ENCODE measurements around the gene GALNT16.

DNA sequence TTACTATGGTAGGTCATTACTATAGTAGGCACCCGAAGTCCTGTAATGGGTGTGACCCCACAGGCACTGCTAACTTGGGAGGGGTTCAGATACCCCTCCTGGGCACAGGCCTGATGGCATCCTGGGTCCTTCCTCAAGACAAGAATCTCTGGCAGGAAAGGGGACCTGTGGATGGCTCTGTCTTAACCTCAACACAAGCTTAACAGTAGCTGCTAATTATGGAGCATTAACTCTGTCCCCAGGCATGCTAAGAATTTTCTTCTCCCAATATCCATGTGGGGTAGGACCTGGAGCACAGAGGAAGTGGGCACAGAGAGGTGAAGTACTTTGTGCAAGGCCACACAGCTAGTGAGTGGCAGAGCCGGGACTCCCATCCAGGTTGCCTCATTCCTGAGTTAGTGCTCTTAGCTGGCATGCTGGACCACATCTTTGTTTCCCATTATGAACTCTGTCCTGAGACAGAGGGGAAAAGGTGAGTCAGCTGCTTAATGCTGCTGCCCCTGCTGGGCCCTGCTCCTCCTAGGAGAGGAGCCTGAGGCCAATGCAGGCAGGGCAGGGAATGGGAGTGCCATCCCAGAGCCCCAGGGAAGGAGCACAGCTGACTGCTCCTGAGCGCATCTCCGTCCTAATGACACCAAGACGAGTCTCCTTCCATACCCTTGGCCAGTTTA, 32.1 kb downstream of the GALNT16 start:
- TF ChIP-seq, protein P1, sequence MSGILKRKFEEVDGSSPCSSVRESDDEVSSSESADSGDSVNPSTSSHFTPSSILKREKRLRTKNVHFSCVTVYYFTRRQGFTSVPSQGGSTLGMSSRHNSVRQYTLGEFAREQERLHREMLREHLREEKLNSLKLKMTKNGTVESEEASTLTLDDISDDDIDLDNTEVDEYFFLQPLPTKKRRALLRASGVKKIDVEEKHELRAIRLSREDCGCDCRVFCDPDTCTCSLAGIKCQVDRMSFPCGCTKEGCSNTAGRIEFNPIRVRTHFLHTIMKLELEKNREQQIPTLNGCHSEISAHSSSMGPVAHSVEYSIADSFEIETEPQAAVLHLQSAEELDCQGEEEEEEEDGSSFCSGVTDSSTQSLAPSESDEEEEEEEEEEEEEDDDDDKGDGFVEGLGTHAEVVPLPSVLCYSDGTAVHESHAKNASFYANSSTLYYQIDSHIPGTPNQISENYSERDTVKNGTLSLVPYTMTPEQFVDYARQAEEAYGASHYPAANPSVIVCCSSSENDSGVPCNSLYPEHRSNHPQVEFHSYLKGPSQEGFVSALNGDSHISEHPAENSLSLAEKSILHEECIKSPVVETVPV (CRISPR knock-in tag; IDR thresholded peaks at IDR 0.05): no peak
- no peak for TF ChIP-seq ARNTL (CRISPR knock-in tag; IDR thresholded peaks at IDR 0.05; ENCODE audit: borderline replicate concordance, low read depth)
- TF ChIP-seq ZFP3 (CRISPR knock-in tag; IDR thresholded peaks at IDR 0.05): no peak
- TF ChIP-seq, protein P2, sequence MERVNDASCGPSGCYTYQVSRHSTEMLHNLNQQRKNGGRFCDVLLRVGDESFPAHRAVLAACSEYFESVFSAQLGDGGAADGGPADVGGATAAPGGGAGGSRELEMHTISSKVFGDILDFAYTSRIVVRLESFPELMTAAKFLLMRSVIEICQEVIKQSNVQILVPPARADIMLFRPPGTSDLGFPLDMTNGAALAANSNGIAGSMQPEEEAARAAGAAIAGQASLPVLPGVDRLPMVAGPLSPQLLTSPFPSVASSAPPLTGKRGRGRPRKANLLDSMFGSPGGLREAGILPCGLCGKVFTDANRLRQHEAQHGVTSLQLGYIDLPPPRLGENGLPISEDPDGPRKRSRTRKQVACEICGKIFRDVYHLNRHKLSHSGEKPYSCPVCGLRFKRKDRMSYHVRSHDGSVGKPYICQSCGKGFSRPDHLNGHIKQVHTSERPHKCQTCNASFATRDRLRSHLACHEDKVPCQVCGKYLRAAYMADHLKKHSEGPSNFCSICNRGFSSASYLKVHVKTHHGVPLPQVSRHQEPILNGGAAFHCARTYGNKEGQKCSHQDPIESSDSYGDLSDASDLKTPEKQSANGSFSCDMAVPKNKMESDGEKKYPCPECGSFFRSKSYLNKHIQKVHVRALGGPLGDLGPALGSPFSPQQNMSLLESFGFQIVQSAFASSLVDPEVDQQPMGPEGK (CRISPR knock-in tag; IDR thresholded peaks at IDR 0.05; ENCODE audit: borderline replicate concordance): no peak
- TF ChIP-seq ZNF565 (CRISPR knock-in tag; conservative IDR thresholded peaks at IDR 0.05; ENCODE audit: low read depth): no peak
- TF ChIP-seq, protein P3, sequence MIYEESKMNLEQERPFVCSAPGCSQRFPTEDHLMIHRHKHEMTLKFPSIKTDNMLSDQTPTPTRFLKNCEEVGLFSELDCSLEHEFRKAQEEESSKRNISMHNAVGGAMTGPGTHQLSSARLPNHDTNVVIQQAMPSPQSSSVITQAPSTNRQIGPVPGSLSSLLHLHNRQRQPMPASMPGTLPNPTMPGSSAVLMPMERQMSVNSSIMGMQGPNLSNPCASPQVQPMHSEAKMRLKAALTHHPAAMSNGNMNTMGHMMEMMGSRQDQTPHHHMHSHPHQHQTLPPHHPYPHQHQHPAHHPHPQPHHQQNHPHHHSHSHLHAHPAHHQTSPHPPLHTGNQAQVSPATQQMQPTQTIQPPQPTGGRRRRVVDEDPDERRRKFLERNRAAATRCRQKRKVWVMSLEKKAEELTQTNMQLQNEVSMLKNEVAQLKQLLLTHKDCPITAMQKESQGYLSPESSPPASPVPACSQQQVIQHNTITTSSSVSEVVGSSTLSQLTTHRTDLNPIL (CRISPR knock-in tag; IDR thresholded peaks at IDR 0.05; ENCODE audit: low read depth): no peak
- no peak for TF ChIP-seq BACH2 (CRISPR knock-in tag; IDR thresholded peaks at IDR 0.05; ENCODE audit: borderline replicate concordance)
- no peak for TF ChIP-seq CSDC2 (CRISPR knock-in tag; IDR thresholded peaks at IDR 0.05)
- no peak for TF ChIP-seq PPARA (CRISPR knock-in tag; IDR thresholded peaks at IDR 0.05; ENCODE audit: borderline replicate concordance)
- no peak for TF ChIP-seq OSR1 (CRISPR knock-in tag; IDR thresholded peaks at IDR 0.05)
- TF ChIP-seq RARB (CRISPR knock-in tag; IDR thresholded peaks at IDR 0.05): no peak

Measured in SK-N-SH treated with all-trans-retinoic acid at 6 μM for 48 hours (cell line).